ENCODE data around the gene TPRG1. TPM values are rescaled to one million over a fixed set of nuclear protein-coding genes. Genes with fewer than 3 reads are reported as not detected.

TPRG1 gene
- total RNA-seq, 6 experiments from 2014 or later: 8.0 to 33.6 (median 18.1) TPM

GRCh38 chr3:189275182-189275581, 103.4 kb downstream of the TPRG1 start:
- ATAC-seq (no peak), DNase-seq (no peak)
- H3K27me3 ChIP-seq: no peaks in the 10 kb centered on the region
- 72% methylated on average over 2 of the region's 2 CpGs for WGBS (ENCODE audit: insufficient coverage, low coverage, low lambda C conversion rate, missing lambda C conversion rate)
- H3K36me3 ChIP-seq: no peaks in the 10 kb centered on the region
- H3K27ac ChIP-seq: no peak overlapping the region
- intact Hi-C loops (cut with DNase I): no loop called here
- no peaks in the 10 kb centered on the region for H3K9me3 ChIP-seq
- no peak for TF ChIP-seq CTCF (IDR thresholded peaks at IDR 0.05)
- no peak for TF ChIP-seq POLR2A (IDR thresholded peaks at IDR 0.05)
- no peaks in the 10 kb centered on the region for H3K4me1 ChIP-seq
- H3K4me3 ChIP-seq: no peak overlapping the region

- no peak for TF ChIP-seq POLR2A (IDR thresholded peaks at IDR 0.05)
- no peak for TF ChIP-seq CTCF (IDR thresholded peaks at IDR 0.05)
- ATAC-seq (no peak), DNase-seq (no peak)
- Histone ChIP-seq H3K27ac (no peak overlapping the region), H3K36me3 (no peaks in the 10 kb centered on the region), H3K4me1 (no peaks in the 10 kb centered on the region), H3K27me3 (no peaks in the 10 kb centered on the region), H3K9me3 (no peaks in the 10 kb centered on the region), H3K4me3 (no peak overlapping the region)
- WGBS (ENCODE audit: insufficient coverage, low coverage, low lambda C conversion rate, missing lambda C conversion rate): 91% methylated on average over 2 of the region's 2 CpGs
- intact Hi-C loops (cut with DNase I): no loop called here
Measured at GRCh38 chr3:189275852-189276251, 104.1 kb downstream of the TPRG1 start.

GRCh38 chr3:189276444-189277219, 104.9 kb downstream of the TPRG1 start:
- no peaks in the 10 kb centered on the region for H3K36me3 ChIP-seq
- intact Hi-C loops (cut with DNase I): no loop called here
- no peaks in the 10 kb centered on the region for H3K27me3 ChIP-seq
- WGBS (ENCODE audit: insufficient coverage, low coverage, low lambda C conversion rate, missing lambda C conversion rate): 55% methylated on average over 5 of the region's 5 CpGs
- ATAC-seq (peak; percentile 38 to 65 (median 52)), DNase-seq (no peak)
- no peak overlapping the region for H3K27ac ChIP-seq
- no peak overlapping the region for H3K4me3 ChIP-seq
- H3K9me3 ChIP-seq: no peaks in the 10 kb centered on the region
- TF ChIP-seq POLR2A (IDR thresholded peaks at IDR 0.05): no peak
- TF ChIP-seq CTCF (IDR thresholded peaks at IDR 0.05): no peak
- H3K4me1 ChIP-seq: no peaks in the 10 kb centered on the region

- 64% methylated on average over 3 of the region's 3 CpGs for WGBS (ENCODE audit: insufficient coverage, low coverage, low lambda C conversion rate, missing lambda C conversion rate)
- ATAC-seq: peak in 1 of 4 donors; percentile 38
Measured at GRCh38 chr3:189277711-189278110, 105.9 kb downstream of the TPRG1 start.

More at GRCh38 chr3:189277711-189278110, 105.9 kb downstream of the TPRG1 start:
- Histone ChIP-seq H3K4me3 (no peak overlapping the region), H3K9me3 (no peaks in the 10 kb centered on the region), H3K27ac (no peak overlapping the region), H3K4me1 (no peaks in the 10 kb centered on the region), H3K36me3 (no peaks in the 10 kb centered on the region), H3K27me3 (no peaks in the 10 kb centered on the region)
- no peak for TF ChIP-seq POLR2A (IDR thresholded peaks at IDR 0.05)
- no peak for TF ChIP-seq CTCF (IDR thresholded peaks at IDR 0.05)
- intact Hi-C loops (cut with DNase I): no loop called here
- no peak for DNase-seq

Measured in right lobe of liver (tissue), 6 donors.